HG03097 (cell line): ENCODE results near the gene GGT5.
"Not testable (repeated sequence)": the region's sequence is repeated elsewhere in the genome, so short reads cannot be mapped to it uniquely, and the experiment has no call there.

Source experiments
- ATAC-seq: cut with Tn5 transposase; IDR thresholded peaks from one replicate; pipeline ENCODE4 v1.9.1; 2021; ENCODE audit not compliant: unreplicated experiment, low FRiP score

Gene GGT5

DNA sequence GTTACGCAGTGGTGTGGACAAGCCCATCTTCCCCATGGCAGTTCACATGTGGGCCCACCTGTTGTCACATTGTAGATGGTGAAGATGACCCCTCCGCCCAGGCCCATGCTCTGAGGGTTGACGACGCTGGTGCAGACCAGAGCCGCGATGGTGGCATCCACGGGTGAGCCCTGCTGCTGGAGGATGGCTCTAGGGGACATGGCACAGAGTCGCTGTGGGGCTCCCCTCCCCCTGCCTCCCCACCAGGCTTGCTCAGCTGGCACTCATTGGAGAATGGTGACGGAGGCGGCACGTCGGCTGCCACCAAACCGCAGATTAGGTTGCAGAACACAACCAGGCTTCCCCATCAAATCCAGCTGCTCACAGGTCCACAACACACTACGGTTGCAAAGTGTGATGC lies 11.1 kb downstream of the GGT5 start:
- ATAC-seq = no peak

- ATAC-seq = no peak
Measured at GRCh38 chr22:24233235-24233634, 11.6 kb downstream of the GGT5 start.

DNA sequence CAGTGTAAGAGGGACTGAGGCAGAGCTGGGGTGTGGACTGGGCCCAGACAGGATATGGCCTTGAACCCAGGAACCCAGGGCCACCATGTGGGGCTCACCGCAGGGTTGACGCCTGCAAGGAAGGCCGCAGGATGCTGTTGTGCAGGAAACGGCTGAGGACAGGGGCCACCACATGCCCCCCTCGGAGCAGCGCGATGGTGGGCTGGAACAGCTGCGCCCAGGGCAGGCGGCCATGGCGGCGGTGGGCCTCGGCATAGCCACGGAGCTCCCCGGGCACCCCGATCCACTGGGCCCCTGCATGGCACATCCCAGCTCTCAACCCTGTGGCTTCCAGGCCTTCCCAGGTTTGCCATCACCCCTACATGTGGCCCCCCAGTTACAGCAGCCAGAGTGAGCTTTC lies 12.2 kb downstream of the GGT5 start:
- no peak for ATAC-seq

DNA sequence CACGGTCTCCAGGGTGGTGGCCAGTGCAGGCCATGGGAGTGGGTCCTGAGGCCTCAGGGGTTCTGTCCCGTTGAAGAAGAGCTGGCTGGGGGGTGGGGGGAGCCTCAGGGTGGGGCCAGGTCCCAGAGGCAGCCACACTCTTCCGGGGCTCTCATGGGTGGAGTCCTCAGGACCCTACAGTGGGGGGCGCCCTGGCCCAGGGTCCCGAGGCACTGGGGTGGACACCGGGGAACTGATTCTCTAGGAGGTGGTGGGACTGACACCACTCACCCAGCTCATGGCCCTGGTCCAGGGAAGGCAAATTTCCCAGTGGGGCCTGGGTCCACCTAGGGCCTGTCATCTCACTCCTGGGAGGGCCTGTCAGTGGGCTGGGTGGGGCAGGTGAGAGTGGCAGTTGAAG lies 12.8 kb downstream of the GGT5 start:
- ATAC-seq = no peak

GRCh38 chr22:24231706-24232105 lies 13.2 kb downstream of the GGT5 start:
- no peak for ATAC-seq

DNA sequence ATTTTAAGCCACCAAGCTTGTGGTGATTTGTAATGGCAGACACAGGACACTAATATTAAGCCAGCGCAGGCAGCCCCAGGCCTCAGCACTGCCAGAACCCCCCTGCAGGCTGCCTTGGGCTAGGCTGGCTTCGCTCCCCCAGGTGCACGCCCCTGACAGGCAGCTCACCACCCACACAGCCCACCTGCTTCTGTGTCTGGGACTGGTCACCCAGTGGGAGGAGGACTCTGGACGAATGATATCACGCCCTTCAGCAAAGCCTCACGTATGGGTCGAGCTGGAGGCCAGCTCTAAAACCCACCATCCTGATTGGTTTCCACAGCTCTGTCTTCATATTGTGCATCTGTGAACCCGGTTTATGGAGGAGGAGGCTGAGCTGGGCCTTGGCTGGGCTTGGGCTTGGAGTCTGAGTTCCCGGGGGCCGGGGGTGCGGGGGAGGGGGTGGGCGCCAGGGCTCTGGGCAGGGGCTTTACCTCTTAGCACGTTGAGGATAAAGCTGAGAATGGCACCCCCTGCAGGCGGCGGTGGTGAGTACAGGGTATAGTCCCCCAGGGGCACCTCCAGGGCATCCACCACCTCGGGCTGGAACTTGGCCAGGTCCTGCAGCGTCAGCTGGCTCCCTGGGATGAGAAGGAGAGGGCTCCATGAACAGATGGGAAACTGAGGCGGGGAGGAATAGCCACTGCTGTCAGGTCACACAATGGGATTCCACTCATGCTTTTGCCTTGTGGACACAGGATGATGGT lies 13.8 kb downstream of the GGT5 start:
- no peak for ATAC-seq

DNA sequence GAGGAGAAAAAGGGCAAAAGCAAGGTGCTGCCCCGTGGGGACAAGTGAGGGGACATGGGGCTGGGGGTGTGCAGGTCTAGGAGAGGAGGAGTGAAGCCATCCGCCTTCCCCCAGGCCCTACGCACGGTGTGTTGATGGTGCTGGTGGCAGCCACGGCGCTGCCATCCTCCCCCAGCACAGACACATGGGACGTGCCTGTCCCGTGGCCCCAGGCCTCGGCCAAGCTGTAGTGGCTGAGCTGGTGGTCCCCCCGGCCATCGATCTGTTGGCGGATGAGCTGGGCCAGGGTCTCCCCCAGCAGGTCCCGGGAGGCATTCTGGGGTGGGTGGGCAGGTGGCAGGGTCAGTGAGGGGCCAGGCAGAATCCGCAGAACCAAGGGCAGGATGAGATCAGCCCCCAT lies 18.9 kb downstream of the GGT5 start:
- no peak for ATAC-seq

DNA sequence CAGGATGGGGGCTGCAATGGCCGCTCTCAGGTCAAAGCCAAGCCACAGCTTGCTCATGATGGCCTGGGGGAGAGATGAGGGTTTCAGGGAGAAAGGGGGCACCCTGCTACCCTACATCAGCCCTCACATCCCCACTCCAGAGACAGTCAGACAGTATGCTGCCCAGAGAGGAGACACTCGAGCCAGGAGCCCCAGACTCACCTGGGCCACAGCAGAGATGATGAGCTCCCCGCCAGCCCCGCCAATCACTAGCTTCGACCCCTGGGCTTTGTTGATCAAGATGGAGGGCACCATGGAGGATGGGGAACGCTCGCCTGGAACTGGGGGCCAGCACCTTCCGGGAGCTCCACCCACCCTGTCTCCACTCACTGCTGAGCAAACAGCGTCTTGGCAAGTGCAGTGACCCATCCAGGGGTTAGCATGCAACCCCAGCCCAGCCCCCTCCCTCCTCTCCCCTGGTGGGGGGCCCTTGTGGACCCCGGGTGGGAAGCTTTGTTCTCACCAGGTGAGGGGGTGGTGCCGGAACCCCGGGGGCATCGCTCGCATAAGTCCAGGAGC lies 19.8 kb downstream of the GGT5 start:
- no peak for ATAC-seq

GRCh38 chr22:24224468-24224867 lies 20.4 kb downstream of the GGT5 start:
- no peak for ATAC-seq

DNA sequence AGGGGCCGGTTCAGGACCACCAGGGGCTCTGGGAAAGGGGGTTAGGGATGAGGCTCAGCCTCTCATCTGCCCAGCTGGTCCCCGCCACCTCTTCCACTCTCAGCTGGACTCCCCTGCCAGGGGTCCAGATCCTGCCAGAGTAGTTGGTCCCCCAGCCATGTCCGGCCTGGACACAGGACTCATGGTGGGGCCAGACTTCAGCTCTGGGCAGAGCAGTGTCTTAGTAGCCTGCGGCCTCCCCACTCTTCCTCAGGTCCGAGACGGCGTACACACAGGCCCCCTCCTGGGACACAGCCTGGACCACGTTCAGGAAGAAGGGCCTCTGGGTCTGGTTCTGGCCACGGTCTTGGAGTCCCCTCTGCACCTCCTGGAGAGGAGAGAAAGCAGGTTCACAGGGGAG lies 25.1 kb downstream of the GGT5 start:
- no peak for ATAC-seq

DNA sequence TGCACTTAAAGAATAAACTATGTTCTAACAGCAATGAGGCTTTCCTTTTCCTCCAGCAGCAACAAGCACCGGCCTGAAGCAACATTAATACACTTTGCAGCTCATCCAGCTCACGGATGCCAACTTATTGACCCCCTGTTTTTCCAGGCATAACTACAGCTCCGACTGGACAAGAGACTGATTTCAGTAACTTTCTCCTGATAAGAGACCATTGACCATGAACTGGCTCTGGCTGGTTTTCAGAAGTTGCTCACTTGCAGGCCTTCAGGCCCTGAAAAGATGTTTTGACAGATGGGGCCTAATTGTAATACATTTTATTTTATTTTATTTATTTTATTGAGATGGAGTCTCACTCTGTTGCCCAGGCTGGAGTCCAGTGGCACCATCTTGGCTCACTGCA lies 27.5 kb downstream of the GGT5 start:
- ATAC-seq = no peak

DNA sequence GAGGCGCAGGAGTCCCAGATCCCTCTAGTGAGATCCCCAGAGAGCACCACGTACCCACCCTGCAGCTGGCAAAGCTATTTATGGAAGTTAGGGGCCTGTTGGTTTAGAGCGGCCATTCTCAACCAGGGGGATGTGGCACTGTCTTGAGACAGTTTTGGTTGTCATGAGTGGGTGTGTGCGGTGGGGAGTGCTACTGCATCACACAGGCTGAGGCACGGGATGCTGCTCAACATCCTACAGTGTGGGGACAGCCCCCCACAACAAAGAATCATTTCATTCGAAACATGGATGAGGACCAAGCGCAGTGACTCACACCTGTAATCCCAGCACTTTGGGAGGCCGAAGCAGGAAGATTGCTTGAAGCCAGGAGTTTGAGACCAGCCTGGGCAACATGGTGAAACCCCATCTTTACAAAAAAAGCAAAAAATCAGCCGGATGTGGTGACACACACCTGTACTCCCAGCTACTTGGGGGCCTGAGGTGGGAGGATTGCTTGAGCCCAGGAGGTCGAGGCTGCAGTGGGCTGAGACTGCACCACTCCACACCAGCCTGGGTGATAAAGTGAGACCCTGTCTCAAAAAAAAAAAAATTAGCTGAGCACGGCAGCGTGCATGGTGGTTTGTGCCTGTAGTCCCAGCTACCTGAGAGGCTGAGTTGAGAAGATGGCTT lies 28.2 kb downstream of the GGT5 start:
- ATAC-seq = no peak

DNA sequence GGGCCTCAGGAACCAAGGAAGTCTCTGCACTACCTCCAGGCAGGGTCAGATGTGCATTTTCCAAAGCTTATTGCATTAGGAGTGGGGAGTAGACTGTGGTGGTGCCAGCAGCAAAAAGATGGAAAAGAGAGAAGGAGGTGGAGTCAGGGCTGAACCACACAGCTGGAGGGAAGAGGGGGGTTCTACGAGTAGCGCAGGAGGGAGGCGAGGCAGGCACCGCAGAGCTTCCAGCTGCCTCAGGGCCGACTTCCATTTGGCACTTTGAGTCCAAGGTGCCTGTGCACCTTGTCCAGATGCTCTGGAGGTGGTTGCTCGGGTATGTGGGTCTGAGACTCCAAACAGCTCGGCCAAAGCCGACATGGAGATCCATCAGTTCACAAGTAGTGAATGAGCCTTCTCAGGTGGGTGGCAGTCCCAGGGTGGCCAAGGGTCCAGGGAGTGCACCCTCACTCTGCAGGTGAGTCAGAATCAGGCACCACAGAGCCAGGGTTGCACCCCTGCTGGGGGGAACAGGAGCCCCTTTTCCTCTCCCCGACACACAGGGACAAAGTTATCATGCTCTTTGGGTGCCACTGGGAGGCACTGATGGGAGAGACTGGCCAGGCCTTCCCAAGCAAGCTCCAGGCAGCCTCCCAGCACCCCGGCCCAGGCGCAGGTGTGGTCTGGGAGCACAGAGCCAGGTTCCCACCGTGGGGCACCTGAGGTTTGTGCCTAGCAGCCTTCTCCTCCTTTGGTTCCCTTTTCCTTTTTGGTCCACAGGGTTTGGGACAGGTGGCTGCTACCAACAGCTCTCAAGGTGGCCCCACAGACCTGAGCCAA lies 30.2 kb downstream of the GGT5 start:
- ATAC-seq = no peak

DNA sequence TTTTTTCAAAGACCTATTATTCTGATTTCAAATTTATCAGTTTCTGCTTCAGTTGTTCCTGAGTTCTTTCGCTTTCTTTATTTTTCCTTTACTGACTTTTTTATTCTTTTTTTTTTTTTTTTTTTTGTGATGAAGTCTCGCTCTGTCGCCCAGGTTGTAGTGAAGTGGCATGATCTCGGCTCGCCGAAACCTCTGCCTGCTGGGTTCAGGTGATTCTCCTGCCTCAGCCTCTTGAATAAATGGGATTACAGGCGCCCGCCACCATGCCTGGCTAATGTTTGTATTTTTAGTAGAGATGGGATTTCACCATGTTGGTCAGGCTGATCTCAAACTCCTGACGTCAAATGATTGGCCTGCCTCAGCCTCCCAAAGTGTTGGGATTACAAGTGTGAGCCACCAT lies 31.8 kb downstream of the GGT5 start:
- ATAC-seq = not testable (repeated sequence)

DNA sequence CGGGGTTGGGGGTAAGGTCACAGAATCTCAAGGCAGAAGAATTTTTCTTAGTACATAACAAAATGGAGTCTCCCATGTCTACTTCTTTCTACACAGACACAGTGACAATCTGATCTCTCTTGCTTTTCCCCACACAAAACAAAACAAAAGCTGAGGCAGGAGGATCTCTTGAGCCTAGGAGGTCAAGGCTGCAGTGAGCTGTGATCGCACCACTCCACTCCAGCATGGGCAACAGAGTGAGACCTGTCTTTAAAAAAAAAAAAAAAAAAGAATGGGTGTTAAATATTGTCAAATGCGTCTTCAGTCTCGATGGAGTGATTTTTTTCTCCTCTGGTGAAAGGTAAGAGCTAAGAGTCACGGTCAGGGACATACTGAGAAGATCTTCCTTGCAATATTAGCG lies 33.2 kb downstream of the GGT5 start:
- not testable (repeated sequence) for ATAC-seq

DNA sequence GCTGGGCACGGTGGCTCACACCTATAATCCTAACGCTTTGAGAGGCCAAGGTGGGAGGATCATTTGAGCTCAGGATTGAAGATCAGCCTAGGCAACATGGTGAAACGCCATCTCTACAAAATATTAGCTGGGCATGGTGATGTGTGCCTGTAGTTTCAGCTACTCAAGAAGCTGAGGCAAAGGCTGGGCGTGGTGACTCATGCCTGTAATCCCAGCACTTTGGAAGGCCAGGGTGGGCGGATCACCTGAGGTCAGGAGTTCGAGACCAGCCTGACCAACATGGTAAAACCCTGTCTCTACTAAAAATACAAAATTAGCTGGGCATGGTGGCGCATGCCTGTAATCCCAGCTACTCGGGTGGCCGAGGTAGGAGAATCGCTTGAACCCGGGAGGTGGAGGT lies 34.5 kb downstream of the GGT5 start:
- ATAC-seq = not testable (repeated sequence)

GRCh38 chr22:24209687-24210086 lies 35.2 kb downstream of the GGT5 start:
- no peak for ATAC-seq

- ATAC-seq = no peak
Measured at GRCh38 chr22:24209016-24209415, 35.9 kb downstream of the GGT5 start.

DNA sequence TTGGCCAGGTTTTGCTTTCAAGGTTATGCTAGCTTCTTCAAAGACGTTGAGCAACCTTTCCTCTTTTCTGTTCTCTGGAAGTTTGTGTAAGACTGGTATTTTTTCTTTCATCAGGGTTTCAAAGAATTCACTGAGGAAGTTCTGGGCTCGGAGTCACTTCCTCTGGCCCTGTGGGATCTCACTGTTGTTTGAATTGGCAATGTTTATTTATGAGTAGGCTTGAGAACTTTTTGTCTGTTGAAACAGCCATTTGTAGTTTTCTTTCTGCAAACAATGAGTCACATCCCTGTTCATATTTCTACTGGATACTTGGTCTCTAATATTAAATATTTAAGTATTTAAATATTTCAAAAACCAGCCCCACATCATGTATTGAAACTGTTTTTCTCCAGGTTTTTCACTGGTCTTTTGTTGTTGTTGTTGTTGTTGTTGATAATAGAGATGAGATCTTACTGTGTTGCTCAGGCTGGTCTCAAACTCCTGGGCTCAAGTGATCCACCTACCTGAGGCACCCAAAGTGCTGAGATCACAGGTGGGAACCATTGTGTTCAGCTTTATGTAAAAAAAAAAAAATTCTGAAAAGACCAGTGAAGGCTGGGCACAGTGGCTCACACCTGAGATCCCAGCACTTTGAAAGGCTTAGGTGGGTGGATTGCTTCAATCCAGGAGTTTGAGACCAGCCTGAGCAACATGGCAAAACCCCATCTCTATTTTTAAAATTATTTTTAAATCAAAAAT lies 36.7 kb downstream of the GGT5 start:
- no peak for ATAC-seq

GRCh38 chr22:24207264-24208011 lies 37.4 kb downstream of the GGT5 start:
- no peak for ATAC-seq
